ENCODE data around the gene ATP6V1E1.

GRCh38 chr22:17633998-17634323, 5.4 kb upstream of the ATP6V1E1 start:
- TF ChIP-seq CTCF (IDR thresholded peaks at IDR 0.05) (no peak), POLR2A (IDR thresholded peaks at IDR 0.05) (no peak)

Data from adrenal gland (tissue), 5 donors.